Lung microvascular endothelial cell (primary cell): Measurements from ENCODE around the gene ID3. TPM values are rescaled to one million over a fixed set of nuclear protein-coding genes. Genes with fewer than 3 reads are reported as not detected.

Experiments used
- DNase-seq, 2 donors: peaks; one replicate each; pipeline versions ENCODE4 v3.0.0 to v3.0.0-alpha.2; 2010; ENCODE audit warnings: low read depth in 2 of 2
- total RNA-seq: library from RNA; depleted of rRNA; stranded (reverse); fragments of >200 nt; gene quantifications from 2 replicates; pipeline ENCODE4 v1.2.1, GENCODE V29; 2014

Gene ID3, protein sequence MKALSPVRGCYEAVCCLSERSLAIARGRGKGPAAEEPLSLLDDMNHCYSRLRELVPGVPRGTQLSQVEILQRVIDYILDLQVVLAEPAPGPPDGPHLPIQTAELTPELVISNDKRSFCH
- 479 and 520 TPM in 2 replicates for total RNA-seq

DNA sequence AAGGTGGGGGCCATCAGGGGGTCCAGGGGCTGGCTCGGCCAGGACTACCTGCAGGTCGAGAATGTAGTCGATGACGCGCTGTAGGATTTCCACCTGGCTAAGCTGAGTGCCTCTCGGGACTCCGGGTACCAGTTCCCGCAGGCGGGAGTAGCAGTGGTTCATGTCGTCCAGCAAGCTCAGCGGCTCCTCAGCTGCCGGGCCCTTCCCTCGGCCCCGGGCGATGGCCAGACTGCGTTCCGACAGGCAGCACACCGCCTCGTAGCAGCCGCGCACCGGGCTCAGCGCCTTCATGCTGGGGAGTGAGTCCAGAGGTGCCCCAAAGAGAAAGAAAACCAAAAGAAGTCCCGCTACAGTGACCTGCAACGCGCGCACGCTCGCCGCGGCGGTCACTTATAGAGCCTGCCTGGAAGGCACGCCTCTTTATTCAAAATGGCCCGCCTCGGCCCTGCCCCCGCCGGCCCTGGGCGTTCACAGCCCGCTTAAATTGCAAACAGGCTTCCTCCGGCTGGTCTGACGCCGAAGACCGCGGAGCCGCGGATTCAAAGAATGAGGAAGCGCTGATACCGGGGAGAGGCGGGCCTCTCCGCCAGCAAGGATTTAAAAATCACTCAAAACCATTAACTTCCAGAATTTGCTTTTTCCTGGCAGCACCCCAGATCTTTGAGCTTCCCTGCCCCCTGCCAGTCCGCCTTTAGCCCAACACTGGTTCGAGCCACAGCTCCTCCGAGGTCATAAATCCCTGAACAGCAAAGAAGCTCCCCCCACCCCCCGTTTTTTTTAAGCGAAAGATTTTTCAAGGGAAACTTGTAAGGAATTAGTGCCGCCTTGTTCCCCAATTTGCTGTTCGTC, at the start of gene ID3:
ID3 (minus strand) TSS at position 366 of the 849 bp plus-strand sequence; CDS start at position 291, 75 bp downstream.
- DNase-seq: peak; percentile 97

DNA sequence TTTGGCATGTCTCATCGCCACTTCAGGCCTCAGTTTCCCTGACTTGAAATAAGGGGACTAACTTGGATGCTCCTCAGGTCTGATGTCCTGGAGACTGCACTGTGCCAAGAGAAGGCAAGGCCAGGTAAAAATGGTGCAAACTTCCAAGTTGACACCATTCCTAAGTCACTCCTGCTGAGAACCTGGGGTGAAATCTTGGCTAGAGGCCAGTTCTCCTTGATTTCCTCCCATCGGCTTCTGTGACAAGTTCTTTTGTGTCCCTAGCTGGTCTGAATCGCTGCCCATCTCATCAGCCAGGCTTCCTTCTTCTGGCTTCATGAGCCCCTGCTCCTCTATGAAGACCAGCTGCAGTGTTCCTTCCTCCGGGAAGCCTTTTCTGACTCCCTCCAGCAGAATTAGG, 48.6 kb upstream of the ID3 start:
- no peak for DNase-seq

DNA sequence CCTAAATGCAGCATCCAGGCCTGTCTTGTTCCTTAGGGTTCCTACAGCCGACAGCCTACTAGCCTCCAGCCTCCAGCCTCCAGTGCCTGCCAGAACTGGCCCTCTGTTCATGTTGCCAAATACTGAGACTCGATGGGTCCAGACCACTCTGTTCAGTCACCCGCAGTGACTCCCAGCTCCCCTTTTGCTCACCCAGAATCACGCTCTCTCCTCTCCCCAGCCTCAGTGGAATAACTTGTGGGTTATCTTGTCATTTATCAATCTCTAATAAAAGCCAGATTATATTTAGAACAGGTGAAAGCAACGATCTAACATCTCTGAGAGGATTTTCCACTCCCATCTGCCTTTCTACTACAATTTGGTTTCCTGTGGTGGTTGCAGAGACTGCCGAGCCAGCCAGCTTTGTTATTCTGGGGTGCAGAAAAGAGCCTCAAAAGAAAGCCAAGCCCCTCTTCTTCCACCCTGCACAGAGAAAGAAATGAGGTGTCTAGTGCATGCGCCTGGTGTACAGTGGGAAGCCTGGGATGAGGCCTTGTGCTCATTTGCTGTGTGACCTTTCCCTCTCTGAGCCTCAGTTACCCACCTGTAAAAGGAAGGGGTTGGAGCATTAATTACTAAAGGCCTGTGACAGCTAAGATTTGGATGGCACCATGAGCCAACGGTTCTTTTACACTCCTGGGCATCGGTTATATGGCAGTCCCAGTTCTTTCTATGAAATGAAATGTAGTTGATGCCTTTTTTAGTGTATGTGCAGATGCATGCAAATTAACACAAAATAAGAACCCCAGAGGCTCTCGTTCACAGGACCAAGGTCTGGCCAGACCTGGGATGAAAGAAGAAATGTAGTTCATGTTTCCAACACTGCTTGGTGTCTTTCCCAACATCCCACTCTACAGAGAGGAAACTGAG, 42.9 kb upstream of the ID3 start:
- DNase-seq: no peak

DNA sequence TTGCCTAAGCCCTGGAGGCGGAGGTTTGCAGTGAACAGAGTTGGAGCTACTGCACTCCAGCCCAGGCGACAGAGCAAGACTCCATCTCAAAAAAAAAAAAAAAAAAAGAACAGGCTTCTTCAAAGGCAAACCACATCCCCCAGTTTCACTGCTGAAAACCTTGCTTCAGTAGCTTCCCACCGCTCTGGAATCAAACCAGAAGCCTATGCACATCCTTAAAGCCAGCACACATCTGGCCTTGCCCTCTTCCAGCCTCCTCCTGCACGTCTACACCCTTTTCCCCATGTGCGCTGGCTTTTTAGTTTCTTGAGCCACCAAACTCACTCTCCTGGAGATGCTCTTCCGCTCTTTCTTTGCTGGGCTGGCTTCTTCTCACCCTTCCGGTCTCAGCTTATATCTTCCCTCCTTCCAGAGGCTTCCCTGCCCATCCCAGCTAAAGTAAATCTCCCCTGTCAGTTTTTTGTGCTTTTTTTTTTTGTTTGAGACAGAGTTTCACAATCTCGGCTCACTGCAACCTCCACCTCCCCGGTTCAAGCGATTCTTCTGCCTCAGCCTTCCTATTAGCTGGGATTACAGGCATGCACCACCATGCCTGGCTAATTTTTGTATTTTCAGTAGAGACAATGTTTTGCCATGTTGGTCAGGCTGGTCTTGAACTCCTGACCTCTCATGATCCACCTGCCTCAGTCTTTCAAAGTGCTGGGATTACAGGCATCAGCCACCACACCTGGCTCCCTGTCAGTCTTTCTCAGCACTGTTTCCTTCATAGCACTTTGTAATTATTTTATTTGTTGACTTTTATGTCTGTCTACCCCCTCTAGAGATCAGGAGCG, 42.0 kb upstream of the ID3 start:
- DNase-seq: no peak

DNA sequence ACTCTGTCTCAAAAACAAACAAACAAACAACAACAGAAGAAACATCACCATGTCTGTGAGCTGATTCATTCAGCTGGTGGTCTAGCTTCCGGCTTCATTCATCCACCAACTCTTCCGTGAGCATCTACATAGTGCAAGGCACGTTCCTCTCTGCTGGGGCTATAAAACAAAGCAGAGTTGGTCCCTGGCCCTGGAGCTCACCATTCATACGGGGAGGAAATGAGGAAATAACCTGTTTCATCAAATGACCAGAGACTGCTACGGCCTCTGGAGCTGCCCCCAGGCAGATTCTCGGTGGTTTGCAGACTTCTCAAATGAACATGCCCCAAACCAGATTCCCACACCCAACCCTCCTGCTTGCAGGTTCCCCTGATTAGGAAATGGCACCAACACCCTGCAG, 41.0 kb upstream of the ID3 start:
- DNase-seq: no peak

DNA sequence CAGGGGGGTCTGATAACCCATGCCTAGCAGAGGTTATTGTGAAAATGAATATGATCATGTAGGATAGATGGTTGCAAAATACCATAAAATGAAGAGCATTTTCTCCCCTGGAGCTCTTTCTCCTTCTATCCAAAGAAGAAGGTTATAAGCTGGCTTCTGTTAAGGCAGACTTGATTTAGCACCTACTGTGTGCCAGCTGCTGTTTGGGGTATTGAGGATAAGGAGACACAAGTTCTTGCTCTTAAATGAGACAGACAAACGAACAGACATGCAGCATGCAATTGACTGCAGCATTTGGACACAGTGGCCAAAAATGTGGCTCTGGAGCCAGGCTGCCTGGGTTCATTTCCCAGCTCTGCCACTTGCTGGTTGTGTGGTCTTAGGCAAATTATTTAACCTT, 39.8 kb upstream of the ID3 start:
- no peak for DNase-seq

DNA sequence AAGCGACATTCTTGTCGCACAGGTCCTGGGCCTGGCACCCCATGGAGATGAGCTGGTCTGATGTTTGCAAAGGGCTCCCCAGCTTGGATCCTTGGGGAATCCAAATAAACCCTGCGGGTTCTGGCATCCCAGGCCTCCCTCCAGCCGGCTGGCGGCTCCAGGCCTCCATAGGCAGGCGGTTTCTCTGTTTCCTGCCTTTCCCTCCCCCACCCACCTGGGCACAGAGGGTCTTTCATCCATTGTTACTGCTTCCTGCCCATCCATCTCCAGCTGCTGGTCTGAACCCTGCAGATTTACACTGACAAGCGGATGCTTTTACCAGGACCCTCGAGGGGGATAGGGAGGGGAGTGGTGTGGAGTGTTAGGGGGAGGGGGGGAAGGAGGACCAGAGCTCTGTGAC, 39.1 kb upstream of the ID3 start:
- DNase-seq: no peak

DNA sequence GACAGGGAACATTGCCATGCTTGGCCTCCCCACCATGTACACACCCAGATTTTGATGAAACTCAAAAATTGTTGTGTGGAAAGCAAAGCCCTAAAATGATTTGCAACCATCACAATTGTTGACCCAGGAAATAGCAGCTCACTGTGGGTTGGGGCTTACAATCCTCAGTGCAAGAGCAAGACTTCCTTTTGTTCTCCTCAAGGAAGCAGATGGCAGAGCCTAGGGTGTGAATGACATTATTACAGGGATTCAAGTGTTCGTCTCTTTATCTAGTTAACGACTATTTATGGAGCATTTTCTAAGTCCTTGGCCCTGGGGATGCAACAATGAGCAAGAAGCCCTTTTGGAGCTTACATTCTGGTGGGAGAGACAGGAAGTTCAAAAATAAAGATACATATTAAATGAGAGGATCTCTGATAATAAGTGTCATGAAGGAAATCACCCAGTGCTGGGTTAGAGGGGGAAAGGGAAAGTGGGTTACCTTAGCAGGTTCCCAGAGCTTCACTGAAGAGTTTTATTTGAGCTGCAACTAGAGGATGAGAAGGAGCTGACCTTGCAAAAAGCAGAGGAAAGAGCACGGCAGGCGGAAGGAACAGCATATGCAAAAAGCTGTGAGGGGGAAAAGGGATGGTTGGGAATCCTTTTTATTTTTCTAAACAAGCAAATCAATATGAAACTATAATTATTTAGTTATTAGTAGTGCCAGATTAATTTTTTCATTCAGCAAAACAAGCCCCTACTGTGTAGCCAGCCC, 38.5 kb upstream of the ID3 start:
- peak in 1 of 2 donors; percentile 57 for DNase-seq

DNA sequence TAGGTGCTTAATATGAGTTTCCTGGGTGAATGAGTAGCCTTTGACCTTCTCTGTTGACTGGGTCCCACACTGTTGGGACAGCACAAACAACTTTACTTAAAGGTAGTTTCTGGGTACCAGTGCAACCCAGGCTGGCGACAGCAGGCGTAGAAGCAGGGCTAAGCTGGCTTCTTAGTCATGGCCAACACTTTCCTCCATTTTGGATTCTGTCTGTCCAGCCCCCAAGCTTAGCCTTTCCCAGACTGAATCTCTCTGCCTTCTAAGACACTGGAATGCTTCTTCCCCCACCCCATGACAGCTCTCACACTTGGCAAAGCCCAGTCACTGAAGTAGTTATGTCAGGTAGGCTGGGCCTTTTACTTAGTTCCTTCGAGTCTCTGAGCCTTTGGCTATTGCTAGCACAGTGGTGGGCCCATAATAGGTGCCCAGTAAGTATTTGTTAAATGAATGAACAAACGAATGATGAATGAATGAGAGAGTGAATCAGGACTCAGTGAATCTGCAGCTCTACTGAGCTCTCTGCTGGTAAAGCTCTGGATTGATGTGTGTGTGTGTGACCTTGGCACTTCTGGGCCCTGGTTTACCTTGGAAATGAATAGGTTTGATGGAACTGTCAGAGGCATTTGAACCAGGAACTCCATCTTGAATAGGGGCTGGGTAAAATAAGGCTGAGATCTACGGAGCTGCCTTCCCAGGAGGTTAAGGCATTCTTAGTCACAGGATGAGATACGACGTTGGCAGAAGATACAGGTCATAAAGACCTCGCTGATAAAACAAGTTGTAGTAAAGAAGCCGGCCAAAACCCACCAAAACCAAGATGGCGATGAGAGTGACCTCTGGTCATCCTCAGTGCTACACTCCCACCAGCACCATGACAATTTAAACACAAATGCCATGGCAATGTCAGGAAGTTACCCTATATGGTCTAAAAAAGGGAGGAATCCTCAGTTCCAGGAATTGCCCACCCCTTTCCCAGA, 37.4 kb upstream of the ID3 start:
- no peak for DNase-seq

DNA sequence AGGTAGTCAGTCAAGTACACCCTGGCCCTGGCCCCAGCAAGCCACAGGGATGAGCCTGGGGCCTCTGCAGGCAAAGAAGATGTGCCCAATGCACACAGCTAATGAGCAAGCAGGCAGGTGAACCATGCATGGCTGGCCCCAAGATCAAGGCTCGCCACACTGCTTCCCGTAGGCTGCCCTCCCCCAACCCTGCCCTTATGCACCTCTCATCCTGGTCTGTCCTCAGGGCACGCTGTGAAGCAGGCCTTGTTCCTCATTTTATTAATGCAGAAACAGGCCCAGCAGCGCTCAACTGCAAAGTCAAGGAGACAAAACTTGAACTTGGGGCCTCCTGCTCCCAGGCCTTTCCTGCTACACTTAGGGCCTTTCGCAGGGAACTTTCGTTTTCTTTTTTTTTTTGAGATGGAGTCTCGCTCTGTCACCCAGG, 35.6 kb upstream of the ID3 start:
- DNase-seq: no peak

DNA sequence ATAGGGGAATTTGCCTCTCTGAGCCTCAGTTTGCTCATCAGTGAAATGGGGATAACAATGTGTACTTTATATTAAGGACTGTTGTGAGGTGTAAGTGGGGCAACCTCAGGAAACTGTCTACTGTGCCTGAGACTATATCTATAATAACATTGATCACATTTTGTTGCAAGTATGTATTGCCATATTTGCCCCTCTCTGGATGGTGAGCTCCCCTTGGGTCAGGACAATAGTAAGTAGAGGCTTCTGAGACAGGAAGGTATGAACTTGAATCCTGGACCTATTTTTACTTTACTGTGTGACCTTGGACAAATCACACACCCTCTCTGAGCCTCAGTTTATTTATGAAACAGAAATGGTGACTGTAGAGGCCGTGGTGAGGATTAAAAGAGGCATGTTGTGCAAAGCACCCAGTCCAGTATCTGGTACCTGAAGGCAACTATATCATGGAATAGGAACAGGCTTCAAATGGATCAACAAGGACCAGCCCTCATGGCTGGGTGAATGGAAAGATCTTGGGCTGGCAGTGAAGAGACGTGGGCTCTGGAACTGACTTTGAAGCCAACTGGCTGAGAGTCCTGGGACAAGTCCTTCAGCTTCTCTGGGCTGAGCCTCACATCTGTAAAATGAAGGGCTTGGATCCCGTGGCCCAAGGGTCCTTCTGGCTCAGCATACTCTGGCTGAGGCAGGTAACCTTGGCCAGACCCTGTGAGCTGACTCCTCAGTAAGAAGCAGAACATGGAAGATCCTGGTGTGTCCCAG, 35.0 kb upstream of the ID3 start:
- no peak for DNase-seq

DNA sequence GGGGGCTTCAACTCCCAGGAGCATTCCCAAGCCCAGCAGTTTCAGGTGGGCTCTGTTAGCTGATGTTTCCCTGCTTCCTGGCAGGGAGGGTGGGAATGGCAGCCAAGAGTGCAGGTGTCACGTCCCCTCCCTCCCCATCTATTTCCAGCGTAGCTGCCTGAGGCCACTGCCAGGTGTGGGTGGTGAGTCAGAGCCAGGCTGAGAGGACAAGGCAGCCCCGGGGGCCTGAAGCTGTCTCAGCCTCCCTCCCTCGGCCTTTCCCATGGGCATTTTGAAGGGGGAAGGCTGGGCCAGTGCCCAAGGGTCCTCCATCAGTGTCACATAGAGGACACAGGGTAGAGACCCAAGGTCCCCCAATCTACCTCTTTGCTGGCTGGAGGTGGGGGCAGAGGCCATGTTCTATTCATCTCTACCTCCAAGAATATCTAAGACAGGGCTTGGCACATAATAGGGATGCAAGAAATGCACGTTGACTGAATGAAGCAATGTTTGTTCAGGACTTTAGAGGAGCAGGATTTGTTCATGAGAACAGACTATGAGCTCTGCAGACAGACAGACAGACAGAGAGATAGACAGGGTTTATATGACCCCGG, 34.4 kb upstream of the ID3 start:
- peak; percentile 25 to 59 for DNase-seq

DNA sequence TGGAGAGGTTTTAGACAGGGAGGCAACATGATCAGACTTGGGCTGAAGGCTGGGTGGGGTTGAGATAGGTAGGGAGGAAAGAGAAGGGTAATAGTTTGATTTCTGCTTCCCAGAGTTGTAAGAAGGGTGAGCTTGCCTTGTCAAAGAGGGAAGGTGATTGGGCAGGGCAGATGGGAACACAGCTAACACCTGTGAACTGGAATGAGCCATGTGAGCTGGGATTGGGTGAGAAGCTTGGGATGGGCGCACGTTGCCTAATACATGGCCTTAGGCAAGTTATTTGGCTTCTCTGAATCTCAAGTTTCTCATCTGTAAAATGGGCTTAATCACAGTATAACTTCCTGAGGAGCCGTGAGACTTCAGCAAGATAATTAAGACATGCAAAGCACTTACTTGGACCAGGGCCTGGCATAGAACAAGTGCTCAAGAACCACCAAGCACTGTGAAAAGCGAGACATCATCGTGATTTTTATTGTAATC, 33.8 kb upstream of the ID3 start:
- DNase-seq: no peak

DNA sequence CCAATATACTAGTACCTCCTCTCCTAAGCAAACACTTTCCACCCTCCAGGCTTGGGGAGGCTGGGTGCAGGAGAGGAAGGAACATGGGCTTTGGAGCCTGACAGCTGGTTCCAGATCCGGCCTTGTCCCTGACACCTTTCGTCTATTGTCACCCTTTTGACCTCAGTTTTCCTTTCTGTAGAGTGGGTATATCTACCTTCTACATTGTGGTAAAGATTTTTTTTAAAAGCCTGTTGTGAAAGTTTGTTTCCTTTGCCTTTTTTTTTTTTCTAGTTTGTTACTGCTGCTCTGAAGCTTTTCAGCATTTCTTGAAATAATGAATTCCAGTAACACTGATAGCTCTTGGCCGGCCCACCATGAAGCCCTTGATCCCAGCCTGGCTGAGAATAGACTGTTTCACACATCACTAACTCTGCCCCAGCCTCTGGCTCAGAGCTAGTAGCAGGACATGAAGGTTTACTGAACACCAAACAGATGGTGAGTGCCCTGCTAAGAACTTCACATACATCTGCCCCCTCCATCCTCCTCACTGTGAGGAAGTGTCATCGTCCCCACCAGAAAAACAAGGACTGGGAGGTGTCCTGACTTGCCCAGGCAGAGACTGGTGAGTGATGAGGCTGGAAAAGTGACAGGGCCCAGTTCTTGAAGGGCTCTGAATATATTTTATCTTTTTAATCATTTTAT, 33.0 kb upstream of the ID3 start:
- DNase-seq: peak in 1 of 2 donors; percentile 31

DNA sequence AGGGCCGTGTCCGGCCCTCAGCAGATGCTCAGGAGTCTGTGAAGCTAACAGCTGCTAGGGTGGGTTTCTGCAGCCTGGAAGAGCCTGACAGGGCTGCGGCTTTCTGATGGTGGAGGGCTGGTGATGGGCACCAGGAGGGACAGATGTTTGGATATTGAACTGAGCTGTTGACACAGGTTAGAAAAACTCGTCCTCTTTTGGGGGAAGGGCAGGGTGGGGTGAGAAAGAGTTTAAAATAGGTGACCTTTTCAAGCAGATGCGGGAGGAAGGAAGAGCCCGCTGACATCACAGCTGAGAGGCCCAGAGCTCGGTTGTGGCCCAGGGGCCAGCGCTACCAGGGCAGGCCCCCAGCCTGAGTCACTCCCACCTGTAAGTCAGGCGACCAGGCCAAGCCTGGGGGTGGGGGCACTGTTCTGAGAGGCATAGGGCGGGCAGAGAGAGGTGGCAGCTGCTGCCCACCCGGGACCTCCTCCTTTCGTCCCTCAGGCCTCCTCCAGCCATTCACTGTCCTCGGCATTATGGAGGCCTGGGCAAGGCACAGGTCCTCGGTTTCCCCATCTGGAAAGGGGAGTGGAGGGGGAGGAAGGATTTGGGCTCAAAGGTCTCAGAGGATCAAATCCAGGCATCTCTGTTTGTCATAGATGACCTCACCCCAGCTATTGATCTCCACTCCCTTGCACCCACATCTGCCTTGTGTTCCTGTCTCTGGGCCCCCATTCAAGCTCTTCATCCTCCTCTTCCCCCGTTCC, 32.3 kb upstream of the ID3 start:
- DNase-seq: peak; percentile 50 to 65

DNA sequence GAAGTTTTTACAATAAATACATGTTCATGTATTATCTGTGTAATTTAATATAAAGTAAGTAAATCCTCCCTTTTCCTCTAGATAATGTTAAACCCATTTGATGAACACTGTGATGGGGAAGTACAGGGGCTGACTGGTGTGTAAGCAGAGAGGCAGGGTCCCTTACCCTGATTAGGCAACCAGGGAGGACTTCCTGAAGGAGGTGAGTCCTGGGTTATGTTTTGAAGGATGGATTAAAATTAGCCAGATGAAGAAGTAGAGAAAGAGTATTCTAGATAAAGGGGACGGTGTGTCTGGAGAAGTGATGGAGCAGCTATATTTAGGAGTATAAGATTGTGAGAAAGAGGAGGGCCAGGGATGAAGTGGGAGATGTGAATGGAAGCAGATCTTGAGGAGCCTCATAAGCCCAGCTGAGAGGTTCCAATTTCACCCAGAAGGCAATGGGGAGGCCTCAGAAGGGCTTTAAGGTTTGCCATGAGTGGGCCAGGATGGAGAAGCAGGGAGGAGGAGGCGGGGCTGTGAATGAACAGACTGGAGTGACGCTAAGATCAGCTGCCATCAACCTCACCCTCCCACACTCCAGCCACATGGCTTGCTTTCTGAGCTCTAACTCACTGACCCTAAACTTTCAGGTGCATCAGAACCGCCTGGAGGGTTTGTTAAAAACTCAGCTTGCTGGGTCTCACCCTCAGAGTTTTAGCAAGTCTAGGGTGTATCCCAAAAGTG, 30.9 kb upstream of the ID3 start:
- no peak for DNase-seq
